GM11168 (cell line): ENCODE measurements around the gene DNPH1.

ENCODE experiments used
- in situ Hi-C: fragments of 300-500 bp; cut with MboI; formaldehyde crosslinking; loops from one replicate; pipeline ENCODE4 v1.12.0; 2022; ENCODE audit warnings: low sequenced_read_pairs; ENCODE audit not compliant: unreplicated experiment

The DNPH1 gene

GRCh38 chr6:43264599-43265145 is 35.4 kb upstream of the DNPH1 start:
- in situ Hi-C loops = loop anchor here (10.0 kb wide), 2 partner anchors 140 to 240 kb away; no protein-coding TSS in a partner anchor

GRCh38 chr6:43263314-43264178 is 34.3 kb upstream of the DNPH1 start:
- in situ Hi-C loops = loop anchor here (10.0 kb wide), 2 partner anchors 141 to 241 kb away; no protein-coding TSS in a partner anchor

GRCh38 chr6:43262780-43263313 is 33.6 kb upstream of the DNPH1 start:
- in situ Hi-C loops = loop anchor here (10.0 kb wide), 2 partner anchors 142 to 242 kb away; no protein-coding TSS in a partner anchor

GRCh38 chr6:43262000-43262779 is 32.9 kb upstream of the DNPH1 start:
- in situ Hi-C loops = loop anchor here (10.0 kb wide), 2 partner anchors 143 to 243 kb away; no protein-coding TSS in a partner anchor

GRCh38 chr6:43261198-43261597 is 31.9 kb upstream of the DNPH1 start:
- in situ Hi-C loops = loop anchor here (10.0 kb wide), 2 partner anchors 144 to 244 kb away; no protein-coding TSS in a partner anchor

GRCh38 chr6:43260791-43261190 is 31.5 kb upstream of the DNPH1 start:
- in situ Hi-C loops = loop anchor here (10.0 kb wide), 2 partner anchors 144 to 244 kb away; no protein-coding TSS in a partner anchor

- in situ Hi-C loops = no loop called here
Observed at GRCh38 chr6:43258807-43259686, 29.8 kb upstream of the DNPH1 start.

- in situ Hi-C loops = no loop called here
Observed at GRCh38 chr6:43258180-43258579, 28.9 kb upstream of the DNPH1 start.

GRCh38 chr6:43257367-43258145 is 28.3 kb upstream of the DNPH1 start:
- in situ Hi-C loops = no loop called here

- in situ Hi-C loops = no loop called here
Observed at GRCh38 chr6:43256670-43257366, 27.5 kb upstream of the DNPH1 start.

GRCh38 chr6:43255408-43256054 is 26.2 kb upstream of the DNPH1 start:
- in situ Hi-C loops = no loop called here

- in situ Hi-C loops = no loop called here
Observed at GRCh38 chr6:43254846-43255245, 25.6 kb upstream of the DNPH1 start.

GRCh38 chr6:43254138-43254817 is 25.0 kb upstream of the DNPH1 start:
- in situ Hi-C loops = no loop called here

- in situ Hi-C loops = no loop called here
Observed at GRCh38 chr6:43253401-43253800, 24.1 kb upstream of the DNPH1 start.

GRCh38 chr6:43250992-43251373 is 21.7 kb upstream of the DNPH1 start:
- in situ Hi-C loops = no loop called here

GRCh38 chr6:43248791-43249190 is 19.5 kb upstream of the DNPH1 start:
- in situ Hi-C loops = no loop called here

GRCh38 chr6:43248101-43248500 is 18.8 kb upstream of the DNPH1 start:
- in situ Hi-C loops = no loop called here
